Astrocyte (in vitro differentiated cells and primary cell): ENCODE data around the gene GIPC1.

ENCODE experiments used
- CTCF ChIP-seq: IDR thresholded peaks from 2 replicates; pipeline ENCODE4 v1.5.1; 2011; ENCODE audit warnings: low read depth, mild to moderate bottlenecking, inconsistent platforms, low read length, moderate library complexity; ENCODE audit not compliant: insufficient read depth
- EZH2 ChIP-seq: IDR thresholded peaks from 2 replicates; pipeline ENCODE4 v1.6.1; 2012; ENCODE audit warnings: mild to moderate bottlenecking, low read length, inconsistent platforms; ENCODE audit not compliant: insufficient read depth

GRCh38 chr19:14530005-14530348 lies 34.0 kb upstream of the GIPC1 start:
- TF ChIP-seq CTCF (no peak), EZH2 (no peak)
